OCI-M2 (cell line): ENCODE data around the gene TBX4.

ENCODE experiments used
- DNase-seq: peaks from one replicate; lab custom pipeline; 2025; ENCODE audit not compliant: unreplicated experiment; lab: John Stamatoyannopoulos, UW

Gene TBX4

DNA sequence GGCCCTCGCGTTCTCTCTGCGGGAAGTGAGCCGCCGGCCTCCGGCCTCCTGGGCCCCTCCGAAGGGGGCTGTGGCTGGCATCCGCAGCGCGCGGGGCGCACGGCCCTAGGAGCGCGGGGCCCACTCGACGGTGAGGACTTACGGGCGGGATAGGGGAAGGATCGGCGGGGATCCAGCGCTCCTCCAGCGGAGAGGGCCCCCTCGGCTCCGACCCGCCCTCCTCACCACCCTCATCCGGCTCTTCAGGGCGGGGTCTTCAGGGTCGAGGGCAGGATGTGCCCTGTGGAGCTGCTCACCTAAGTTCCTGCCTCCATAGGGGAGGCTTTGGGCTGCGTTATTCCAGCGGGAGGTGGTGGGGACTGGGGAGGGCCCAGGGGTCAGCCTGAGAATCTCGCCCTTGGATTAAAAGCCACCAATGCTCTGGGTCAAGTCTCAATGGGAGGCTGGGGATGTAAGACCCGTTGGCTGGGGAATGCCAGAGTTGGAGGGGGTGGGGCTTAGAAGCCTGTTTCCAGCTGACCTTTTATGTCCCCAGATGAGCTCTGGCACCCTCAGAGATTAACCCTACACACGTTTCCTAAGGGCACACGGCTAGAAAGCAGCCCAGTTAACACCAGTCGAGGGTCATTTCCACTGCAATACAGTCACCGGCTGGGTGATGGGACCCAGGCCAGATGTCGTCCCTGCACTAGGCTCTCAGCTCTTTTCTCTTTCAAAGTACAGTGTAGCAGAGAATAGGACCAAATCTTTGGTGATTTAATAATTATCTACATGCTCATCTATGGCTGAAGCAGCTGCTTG lies 39.2 kb upstream of the TBX4 start:
- no peak for DNase-seq

DNA sequence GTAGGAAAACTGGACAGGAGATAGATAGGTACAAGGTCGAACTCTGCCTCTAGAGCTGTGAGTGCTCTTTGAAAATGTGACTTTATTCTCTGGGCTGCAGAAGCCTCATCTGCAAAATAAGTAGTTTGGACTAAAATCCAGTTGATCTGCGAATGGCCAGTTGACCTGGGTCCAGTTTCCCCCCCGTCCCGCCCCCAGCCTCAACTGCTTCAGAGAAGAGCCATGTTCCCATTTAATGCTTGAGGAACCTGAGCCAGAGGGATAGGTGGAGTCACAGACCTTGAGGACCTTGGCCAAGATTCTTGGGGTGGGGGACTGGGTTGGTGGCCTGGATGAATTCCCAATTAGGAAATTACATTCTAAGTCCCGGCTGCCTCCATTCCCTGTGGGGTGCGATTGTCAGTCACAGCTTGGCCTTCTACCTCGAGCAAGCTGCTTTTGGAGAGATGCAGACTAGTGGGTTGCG lies 38.5 kb upstream of the TBX4 start:
- no peak for DNase-seq

DNA sequence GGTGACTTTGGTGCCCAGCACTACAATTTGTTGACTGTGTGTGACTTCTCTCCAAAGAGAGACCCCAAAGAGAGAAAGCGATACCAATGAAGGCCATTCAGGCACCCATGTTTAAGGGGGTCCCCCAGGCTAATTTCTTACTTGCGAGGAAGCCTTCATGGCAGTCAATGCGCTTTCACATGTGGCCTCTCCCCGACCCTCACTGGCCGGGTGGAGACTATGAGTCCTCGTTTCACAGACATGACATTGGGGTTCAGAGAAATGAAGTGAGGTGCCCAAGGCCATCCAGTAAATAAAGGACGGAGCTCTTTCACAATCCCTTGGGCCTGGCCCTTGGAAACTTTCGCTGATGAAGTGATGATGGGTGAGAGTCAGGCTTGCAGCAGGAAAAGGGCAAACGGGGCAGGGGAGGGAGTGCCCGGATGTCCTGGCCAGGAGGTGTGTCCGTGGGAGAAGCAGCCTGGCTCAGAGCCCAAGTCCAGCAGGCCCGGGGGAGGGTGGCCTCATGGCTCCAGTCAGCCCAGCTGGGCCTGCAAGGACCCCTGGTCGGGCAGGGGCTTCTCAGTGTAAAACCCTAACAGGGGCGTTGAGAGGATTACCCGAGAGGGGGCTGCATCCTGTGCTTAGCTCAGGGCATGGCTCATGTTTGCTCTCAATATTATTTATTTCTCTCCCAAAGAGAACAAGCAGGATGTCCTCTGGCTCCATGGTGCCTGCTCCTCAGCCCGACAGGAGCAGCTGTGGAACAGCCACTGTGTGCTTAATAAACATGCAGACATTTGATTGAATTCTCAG lies 37.9 kb upstream of the TBX4 start:
- no peak for DNase-seq

DNA sequence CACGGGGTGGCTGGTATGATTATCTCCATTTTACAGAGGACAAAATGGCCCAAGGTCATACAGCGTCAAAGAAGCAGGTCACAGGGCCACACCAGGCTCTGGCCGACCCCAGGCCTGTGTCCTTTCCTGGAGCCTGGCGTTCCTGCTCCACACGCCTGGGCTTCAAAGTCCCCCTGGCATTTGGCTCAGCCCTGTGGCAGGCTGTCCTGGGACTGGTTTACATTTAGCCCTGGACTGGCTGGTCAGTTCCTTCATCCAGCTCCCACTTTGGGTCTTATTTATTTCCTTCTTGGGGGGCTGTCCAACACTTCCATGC lies 37.3 kb upstream of the TBX4 start:
- no peak for DNase-seq

DNA sequence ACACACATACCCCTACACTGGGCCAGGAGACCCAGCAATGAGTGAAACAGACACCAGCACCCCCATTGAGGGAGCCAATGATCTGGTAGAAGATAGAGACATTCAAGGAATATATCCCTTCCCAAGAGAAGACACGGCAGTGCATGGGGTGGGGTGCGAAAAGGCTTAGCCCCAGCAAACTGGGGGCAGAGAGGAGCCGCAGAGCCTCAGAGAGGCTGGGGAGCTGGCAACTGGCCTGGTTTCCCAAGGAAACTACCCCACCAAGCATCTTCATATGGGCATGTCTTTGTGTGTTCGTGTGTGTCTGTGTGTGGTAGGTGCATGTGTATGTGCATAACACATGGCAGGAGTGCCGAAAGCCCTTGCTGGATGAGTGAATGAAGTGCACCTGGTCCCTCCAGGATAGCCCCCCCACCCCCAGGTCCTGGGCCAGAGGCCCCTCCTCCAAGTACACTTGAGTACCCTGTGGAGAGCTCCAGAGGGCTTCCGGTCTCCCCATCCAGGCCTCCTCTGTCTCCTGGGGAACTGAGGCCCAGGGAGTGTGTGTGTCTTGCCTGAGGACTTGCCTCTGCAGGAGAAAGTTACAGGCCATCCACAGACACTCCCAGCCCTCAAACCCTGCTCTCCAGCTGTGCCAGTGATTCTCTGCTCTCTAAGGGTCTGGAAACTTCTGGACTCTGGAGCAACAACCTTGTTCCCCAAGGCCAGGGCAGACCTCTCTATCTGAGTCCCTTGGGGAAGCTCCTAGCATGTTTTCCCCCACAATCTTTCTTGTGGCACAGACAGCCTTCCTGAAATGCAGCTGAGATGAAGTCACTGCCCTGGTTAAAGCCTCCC lies 36.6 kb upstream of the TBX4 start:
- DNase-seq: no peak

DNA sequence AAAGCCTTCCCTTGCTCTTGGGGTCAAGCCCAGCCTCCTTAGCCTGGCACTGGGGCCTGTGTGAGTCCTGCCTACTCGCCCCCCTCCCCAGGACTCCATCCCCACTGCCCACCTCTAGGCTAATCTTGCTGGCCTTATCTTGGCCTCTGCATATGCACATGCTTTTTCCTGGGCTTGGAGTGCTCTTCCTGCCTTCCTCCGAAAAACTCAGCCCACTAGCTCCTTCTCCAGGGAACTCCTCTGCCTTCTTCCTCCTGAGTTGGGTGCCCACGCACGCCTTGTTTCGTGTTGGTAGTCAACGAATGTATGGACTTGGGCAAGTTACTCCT lies 36.0 kb upstream of the TBX4 start:
- DNase-seq: no peak

DNA sequence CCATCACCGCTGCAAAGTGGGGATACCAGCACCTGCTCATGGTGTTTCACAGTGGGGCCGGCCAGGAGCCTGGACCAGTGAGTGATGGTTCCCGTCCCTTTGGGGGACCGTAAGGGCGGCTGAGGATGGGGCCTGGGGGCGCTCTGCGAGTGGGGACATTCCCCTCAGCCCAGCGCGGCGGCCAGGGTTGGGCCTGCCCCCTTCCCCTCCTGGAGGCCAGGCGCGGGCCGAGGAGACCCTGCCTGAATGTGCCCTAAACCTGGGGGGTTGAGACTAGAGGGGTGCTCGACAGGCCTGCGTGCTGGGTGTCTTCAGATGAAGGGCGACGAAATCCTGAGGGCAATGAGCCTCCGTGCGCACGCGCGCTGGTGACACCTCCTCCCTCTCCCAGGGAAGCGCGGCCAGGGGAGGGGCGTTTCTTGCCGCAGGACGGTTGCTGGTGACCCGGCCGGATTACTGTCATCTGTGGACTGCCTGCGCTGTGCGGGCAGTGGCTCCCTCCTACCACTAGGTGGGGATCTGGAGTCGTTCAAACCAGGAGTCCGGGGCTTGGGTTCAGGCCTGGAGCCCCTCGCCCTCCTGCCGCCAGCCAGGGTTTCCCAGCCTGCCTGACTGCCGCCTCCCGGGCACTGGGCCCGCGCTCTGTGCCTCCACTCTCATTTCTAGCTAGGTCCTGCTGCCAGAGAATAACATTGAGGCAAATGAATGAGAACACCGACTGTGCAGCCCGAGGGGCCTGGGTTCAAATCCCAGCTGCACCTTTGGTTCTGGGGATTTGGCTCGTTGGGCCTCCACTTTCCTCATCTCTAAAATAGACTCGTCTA lies 35.5 kb upstream of the TBX4 start:
- DNase-seq: no peak

DNA sequence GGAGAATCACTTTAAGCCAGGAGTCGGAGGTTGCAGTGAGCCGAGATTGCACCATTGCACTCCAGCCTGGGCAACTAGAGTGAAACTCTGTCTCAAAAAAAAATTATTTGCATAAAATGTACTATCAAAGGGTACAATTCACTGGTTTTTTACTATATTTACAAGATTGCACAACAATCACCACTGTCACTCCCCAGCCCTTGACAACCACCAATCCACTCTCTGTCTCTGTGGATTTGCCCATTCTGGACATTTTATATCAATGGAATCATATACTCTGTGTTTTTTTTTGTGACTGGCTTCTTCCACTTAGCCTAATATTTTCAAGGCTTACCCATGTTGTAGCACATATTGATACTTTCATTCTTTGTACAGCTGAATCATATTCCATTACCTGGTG lies 33.8 kb upstream of the TBX4 start:
- no peak for DNase-seq

DNA sequence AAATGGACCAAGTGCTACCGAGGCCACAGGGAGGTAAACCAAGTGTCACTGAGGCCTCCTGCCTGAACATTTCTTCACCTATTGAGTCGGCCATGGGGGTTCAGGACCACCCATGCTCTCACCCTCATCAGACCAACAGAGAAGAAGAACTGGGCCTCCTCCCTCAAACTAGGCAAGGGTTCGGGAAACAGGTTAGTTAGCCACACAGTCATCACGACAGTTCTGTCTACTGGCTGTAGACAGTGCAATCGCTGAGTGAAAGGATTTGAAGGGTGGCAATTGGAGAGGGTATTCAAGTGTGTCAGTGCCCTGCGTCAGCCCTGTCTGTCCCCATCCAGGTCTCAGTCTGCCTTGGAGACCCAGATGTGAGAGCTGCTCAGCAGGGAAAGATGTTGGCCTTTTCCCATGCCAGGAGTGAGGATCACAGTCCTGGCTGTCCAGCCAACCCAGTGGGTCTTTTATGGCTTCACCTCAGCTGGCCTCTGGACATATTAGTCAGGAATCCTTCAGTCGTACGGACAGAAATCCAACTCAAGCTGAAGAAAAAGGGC lies 32.7 kb upstream of the TBX4 start:
- DNase-seq: no peak

DNA sequence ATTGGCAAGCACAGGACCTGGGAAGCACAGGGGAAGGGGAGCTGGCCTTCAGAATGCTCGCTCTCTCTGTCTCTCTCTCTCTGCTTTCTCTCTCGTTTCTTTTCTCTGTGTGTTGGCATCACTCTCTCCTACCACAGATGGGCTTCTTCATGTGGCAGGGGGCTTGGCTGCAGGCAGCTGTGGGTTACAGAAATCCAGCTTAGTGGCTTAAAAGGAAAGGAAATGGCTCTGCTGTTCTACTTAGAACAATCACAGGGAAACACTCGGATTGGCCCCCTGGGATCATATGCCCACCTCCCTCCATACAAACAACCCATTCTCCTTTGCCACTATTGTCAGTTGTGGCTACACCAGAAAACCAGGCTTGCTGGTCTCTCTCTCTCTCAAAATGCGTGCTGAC lies 32.2 kb upstream of the TBX4 start:
- DNase-seq: no peak

DNA sequence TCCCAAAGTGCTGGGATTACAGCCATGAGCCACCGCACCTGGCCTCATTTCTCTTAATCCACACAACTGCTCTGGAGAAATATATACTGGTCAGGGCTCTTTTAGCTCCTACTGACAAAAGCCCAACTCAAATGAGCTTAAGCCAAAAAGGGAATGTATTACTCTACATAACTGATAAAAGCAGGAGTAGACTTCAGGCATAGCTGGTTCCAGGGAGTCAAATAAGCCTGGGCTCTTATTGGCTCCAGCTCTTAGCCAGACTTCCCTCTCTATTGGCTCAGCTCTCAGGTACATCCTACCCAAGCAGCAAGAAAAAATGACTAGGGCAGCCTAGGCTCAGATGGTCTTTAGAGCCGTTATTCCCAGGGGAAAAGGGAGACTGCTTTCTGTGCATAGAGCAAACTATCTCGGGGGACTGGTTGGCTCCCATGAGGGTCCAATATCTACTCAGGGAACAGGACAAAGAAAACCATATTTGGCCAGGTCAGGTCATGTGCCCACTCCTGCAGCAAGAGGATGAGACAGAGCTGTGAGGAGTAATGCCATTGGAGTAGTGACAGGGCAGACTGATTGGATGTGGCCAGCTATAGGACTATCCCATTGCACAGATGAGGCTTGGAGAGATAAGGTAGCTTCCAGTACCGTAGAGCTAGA lies 31.4 kb upstream of the TBX4 start:
- no peak for DNase-seq

DNA sequence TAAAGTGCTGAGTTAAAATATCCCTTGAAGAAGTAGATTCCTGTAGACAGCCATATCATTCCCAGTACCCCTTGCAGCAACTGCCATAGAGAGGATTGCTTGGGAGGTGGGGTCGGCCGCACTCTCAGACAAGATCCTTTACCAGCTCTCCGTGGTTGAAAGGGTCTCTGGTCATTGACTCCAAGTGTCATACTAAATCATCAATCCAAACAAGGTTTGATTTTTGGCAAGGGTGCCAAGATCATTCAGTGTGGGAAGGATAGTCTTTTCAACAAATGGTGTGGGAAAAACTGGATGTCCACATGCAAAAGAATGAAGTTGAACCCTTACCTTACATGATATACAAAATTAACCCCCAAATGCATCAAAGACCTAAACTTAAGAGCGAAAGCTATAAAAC lies 30.8 kb upstream of the TBX4 start:
- no peak for DNase-seq

DNA sequence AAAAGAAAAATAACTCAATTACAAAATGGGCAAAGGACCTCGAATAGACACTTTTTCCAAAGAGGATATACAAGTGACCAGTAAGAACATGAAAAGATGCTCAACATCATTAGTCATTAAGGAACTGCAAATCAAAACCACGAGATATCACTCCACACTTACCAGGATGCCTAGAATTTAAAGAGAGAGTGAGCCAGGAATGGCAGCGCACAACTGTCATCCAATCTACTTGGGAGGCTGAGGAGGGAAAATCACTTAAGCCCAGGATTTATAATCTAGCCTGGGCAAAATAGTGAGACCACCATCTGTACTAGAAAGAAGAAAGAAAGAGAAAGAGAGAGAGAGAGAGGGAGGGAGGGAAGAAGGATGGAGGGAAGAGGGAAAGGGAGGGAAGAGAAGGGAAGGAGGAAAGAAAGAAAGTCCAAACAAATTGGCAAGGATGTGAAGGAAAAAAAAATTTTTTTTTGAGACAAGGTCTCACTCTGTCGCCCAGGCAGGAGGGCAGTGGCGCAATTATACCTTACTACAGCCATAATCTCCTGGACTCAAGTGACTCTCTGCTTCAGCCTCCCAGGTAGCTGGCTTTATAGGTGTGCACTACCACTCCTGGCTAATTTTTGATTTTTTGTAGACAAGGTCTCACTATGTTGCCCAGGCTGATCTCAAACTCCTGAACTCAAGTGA lies 30.0 kb upstream of the TBX4 start:
- DNase-seq: no peak

DNA sequence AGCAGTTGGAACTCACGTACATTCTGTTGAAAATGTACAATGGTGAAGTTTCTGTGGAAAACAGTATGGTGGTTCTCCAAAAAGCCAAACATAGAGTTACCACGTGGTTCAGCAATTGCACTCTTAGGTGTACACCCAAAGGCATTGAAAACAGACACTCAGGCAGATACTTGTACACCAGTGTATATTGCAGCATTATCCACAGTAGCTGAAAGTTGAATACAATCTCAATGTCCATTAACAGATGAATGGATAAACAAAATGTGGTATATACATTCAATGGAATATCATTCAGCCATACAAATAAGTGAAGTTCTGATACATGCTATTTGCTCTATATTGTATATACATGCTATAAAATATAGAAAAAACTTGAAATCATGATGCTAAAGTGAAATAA lies 29.4 kb upstream of the TBX4 start:
- DNase-seq: no peak

DNA sequence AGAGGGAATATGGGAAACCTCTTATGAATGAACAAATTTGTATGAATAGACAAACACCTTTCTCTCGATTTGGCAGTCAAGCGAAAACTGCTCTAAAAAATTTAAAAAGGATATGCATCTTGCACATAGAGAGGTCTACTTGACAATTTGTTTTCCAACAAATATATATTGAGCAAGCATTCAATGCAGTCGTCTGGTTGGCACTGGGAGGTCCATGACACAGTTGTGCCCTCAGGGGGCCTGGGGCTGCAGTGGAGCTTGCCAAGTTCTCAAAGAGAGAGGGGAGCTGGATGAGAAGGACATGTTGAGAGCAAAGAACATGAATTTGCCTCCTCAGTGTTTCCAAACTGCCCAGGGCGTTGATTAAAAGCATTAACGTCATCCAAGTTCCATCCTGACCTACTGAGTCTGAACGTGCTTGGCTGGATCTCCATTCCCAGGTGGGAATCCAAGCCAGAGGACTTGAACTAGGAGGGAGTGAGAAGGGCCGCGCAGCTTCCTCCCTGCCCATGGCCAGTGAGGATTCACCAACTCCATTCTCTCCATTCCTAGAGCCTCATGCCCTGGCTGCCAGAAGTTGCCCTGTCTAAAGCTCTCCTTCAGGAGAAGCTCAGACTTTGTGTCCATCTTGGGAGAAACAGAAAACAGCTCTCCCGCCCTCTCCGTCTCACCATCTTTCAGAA lies 28.1 kb upstream of the TBX4 start:
- DNase-seq: no peak

DNA sequence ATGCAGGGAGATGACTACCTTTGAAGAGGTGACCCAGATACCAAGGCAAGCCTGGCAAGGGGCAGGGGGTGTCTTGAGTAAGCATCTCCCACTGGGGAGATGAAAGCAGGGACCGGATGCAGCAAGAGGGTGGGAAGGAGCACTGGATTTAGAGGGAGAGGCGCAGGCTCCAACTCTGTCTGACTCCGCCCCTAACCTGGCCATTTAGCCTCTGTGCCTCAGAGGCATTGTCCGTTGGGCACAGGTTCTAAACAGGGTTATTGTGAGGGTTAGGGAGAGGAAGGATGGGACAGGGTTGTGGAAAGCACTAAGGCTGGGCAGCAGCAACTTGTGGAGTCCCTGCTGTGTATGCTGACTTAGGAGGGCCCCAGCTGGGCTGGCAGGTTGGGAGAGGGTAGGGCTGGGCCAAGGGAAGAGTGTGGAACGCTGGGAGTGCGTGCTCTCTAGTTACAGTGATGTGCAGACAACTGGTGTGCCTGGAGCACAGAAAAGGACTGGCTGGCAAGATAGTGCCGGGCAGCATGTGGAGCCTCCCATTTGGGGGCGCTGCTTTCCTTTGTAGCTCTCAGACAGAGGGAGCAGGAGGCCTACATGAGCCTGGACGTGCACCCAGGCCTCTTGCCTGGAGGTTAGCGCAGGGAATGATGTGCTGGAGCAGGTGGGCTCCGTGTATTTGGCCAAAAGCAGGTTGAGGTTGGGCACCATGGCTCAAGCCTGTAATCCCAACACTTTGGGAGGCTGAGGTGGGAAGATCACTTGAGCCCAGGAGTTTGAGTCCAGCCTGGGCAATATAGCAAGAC lies 26.3 kb upstream of the TBX4 start:
- no peak for DNase-seq

DNA sequence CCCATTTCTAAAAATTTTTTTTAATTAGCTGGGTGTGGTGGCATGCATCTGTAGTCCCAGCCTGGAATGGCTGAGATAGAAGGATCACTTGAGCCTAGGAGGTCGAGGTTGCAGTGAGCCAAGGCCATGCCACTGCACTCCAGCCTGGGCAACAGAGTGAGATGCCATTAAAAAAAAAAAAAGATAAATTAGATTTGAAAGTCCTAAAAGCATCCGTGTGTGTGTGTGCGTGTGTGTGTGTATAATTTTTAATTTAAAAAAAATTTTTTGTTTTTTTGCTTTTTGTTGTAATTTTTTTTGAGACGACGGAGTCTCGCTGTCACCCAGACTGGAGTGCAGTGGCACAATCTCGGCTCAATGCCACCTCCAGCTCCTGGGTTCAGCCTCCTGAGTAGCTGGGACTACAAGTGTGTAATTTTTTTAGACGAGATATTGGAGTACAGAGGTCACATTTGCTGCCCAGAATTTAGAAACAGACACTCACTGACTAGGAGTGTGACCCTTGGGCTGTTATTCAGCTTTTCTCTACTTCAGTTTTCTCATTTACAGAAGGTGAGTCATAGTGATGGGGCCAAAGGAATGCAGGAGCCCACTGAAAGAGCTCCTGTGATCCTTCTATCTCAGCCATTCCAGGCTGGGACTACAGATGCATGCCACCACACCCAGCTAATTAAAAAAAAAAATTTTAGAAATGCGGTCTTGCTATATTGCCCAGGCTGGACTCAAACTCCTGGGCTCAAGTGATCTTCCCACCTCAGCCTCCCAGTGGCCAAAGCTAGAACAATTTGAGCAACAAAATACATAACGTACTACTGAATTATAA lies 25.5 kb upstream of the TBX4 start:
- no peak for DNase-seq
